HCT116 (cell line): ENCODE results near the gene CDK14.

Experiments used
- ATF3 ChIP-seq: IDR thresholded peaks from 2 replicates; pipeline ENCODE4 v1.6.1; 2012
- CTCF ChIP-seq, 3 experiments: fragments of 200-600 bp in 1 of 3; sonication (generic) in 1 of 3; IDR thresholded peaks in 2 of 3; conservative IDR thresholded peaks in 1 of 3; 2 replicates each; pipeline ENCODE4 v1.5.1; 2012 to 2017; ENCODE audit warnings: low read depth in 2 of 3, low read length in 2 of 3, antibody characterized with exemption in 1 of 3, borderline replicate concordance in 1 of 3, control low read depth in 1 of 3, mild to moderate bottlenecking in 1 of 3, mixed read lengths in 1 of 3, mixed run types in 1 of 3, moderate library complexity in 1 of 3; ENCODE audit not compliant: insufficient read depth in 1 of 3
- TCF7L2 ChIP-seq: IDR thresholded peaks from 2 replicates; pipeline ENCODE4 v1.7.0; 2011; ENCODE audit warnings: borderline replicate concordance, inconsistent platforms; ENCODE audit not compliant: insufficient read depth, insufficient read length; ENCODE audit errors: extremely low read depth

DNA sequence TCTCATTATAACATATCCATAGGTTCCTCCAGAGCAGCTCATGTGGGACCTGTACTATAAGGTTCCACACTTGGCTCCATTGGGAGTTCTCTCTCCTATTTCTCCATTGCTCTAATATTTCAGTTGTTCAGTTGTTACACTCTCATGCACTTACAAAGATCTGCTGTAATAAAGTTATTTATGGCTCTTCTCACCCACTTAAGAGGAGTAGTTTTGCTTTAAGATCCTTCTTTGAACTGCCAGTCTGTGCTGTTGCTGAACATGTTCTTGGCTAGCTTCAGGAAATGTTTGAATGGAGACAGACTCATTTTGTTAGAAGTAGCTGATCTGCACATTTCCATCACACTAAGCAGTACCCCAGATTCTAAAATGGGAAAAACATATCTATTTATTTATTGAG lies 250.1 kb downstream of the CDK14 start:
- TF ChIP-seq ATF3 (no peak), TCF7L2 (no peak), CTCF (IDR thresholded peaks at IDR 0.05 in 2 of 3, conservative IDR thresholded peaks at IDR 0.05 in 1 of 3; ENCODE audit: borderline replicate concordance in 1 of 3, insufficient read depth in 1 of 3, low read depth in 2 of 3, low read length in 2 of 3) (no peak)
